ENCODE results near the gene PTPN9. TPM values are rescaled to one million over a fixed set of nuclear protein-coding genes. Genes with fewer than 3 reads are reported as not detected.

Gene PTPN9
- total RNA-seq (10 to 100 TPM; 19.8 to 21.6 TPM), total RNA-seq (34.9 to 48.0 reads per million in 2 donors)

DNA sequence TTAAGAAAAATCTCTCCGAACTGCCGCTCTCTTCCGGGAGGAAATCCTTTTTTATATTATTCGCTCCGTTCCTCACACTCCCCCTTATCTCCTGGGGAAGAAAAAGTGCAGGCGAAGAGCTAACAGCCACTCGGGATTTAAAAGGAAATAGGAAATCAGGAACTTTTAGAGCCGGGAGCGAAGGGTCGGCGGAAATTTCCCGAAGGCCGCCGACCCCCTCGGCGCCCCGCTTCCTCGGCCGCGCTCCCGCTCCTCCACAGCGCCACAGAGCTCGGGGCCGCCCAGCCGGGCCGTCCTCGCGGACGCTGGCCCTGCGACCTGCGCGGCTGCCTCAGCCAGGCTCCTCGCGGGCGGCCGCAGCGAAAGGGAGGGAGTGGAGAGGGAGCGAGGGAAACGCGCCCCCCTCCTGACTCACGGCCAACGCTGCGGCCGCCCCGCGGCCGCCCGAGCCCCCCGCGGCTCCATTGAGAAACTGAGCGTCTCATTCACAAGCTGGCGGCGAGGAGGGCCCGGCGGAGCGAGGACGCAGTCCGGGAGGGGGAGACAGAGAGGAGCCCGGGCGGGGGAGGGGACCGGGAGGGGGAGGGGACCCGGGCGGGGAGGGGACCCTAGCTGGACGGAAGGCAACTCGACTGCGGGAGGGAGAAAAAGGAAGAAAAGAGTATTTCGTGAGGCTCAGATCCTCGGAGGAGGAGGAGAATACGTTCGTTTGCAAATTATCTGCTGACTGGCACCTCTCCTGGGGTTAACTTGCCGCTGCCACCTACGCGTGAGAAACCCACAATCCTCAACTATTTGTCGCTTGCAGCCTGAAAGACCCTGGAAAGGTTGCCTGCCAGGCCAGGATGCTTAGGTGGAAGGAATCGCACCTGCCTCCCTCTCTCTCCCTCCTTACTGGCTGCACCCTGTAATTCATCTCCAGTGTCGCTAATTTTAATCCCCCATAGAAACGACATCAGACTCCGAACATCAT is at the start of gene PTPN9:
PTPN9 (minus strand) TSS at position 368 of the 973 bp plus-strand sequence. CDS start 539 bp downstream, outside the sequence.
- Mint-ChIP-seq H3K4me1 (peaks cover 21% of the 10 kb centered on the region), H3K27me3 (no peaks in the 10 kb centered on the region), H3K36me3 (ENCODE audit: low read depth) (no peaks in the 10 kb centered on the region), H3K4me3 (peak within 1 kb of the TSS; percentile 93), H3K27ac (peak within 1 kb of the TSS; percentile 93)
- DNase-seq (peak; percentile 57 to 63 (median 61)), ATAC-seq (peak; percentile 86)
- no peaks in the 10 kb centered on the region for H3K9me3 ChIP-seq (ENCODE audit: control insufficient read depth, low read length, poor library complexity, severe bottlenecking)

GRCh38 chr15:75625542-75626347 is 46.6 kb upstream of the PTPN9 start, which contains the start of gene SNUPN:
Gene SNUPN, minus strand, starts transcription at chr15:75625725. Its CDS starts 4,674 bp downstream, at chr15:75621051.
- Mint-ChIP-seq H3K4me1 (peaks cover 19% of the 10 kb centered on the region), H3K27ac (peak within 1 kb of the TSS; percentile 99), H3K27me3 (no peaks in the 10 kb centered on the region), H3K36me3 (ENCODE audit: low read depth) (no peaks in the 10 kb centered on the region), H3K4me3 (peak within 1 kb of the TSS; percentile 96)
- no peaks in the 10 kb centered on the region for H3K9me3 ChIP-seq (ENCODE audit: control insufficient read depth, low read length, poor library complexity, severe bottlenecking)
- ATAC-seq (peak; percentile 95), DNase-seq (peak; percentile 83 to 86 (median 84))

GRCh38 chr15:75622505-75622904 is 43.4 kb upstream of the PTPN9 start:
- Mint-ChIP-seq H3K36me3 (ENCODE audit: low read depth) (peaks cover under 1% of the 10 kb centered on the region), H3K4me3 (no peak overlapping the region)

DNA sequence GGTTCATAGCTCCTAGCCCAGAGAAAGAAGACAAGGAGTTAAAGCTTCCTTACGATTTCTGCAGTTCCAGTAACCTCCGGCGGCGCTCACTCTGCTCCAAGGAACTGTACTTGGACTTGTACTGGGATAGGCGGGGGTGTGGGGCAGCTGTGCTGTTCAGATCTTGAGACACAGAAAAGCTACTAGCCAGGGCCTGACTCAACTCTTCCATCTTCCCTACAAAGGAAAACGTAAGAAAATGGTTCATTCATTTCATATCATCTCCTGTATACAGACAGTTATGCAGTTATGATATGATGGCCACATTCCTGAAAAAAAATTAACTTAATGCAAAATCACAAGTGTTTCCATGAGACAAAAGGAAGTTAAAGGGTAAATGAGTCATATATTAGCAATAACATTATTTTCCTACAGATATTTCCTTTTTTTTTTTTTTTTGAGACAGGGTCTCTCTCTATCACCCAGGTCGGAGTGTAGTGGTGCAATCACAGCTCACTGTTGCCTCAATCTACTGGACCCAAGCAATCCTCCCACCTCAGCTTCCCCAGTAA is 41.8 kb upstream of the PTPN9 start:
- ATAC-seq (no peak), DNase-seq (no peak)
- no peaks in the 10 kb centered on the region for H3K9me3 ChIP-seq (ENCODE audit: control insufficient read depth, low read length, poor library complexity, severe bottlenecking)
- peaks cover 9% of the 10 kb centered on the region for H3K36me3 Mint-ChIP-seq (ENCODE audit: low read depth)
- H3K27ac Mint-ChIP-seq: peak overlapping the region; percentile 87
- H3K27me3 Mint-ChIP-seq: no peaks in the 10 kb centered on the region
- H3K4me1 Mint-ChIP-seq: peaks cover 28% of the 10 kb centered on the region
- H3K4me3 Mint-ChIP-seq: no peak overlapping the region

More at GRCh38 chr15:75622505-75622904, 43.4 kb upstream of the PTPN9 start:
- DNase-seq: no peak
- H3K9me3 ChIP-seq (ENCODE audit: control insufficient read depth, low read length, poor library complexity, severe bottlenecking): no peaks in the 10 kb centered on the region
- H3K27me3 Mint-ChIP-seq: no peaks in the 10 kb centered on the region
- peak overlapping the region; percentile 87 for H3K27ac Mint-ChIP-seq
- peaks cover 27% of the 10 kb centered on the region for H3K4me1 Mint-ChIP-seq
- no peak for ATAC-seq

DNA sequence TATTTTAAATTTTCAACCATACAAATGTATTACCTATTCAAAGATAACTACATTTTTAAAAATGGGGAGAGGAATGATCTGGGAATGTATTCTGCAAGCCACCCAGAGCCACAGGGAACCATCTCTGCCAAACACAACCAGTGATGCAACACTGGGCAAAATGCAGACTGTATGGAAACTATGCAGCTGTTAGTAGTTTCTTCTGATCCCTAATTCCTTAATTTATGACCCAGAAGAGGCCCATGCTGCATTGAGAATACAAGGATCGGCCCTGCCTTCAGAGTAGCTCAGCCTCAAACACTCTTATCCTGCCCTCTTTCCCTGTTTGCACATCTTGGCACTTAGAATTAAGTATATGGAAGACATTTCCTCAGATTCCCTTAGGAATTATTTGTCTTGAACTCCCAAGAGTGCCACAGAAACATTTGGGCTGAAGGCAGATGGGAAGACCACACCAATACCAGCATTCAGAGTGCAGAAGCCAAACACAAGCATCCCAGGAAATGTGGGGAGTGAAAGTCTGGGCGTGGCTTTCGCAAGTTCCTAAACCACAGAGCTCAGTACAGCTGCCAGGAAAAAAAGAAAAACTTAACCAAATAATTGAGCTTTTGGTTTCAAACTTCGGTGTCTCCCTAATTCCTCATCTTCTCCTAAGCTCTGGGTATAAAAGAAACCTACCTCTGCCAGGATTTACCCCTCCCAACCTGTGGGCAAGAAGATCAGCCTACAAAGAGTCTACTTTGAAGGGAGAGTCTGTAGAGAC is 41.1 kb upstream of the PTPN9 start:
- Mint-ChIP-seq H3K27ac (peak overlapping the region; percentile 87), H3K4me3 (no peak overlapping the region), H3K36me3 (ENCODE audit: low read depth) (peaks cover 12% of the 10 kb centered on the region), H3K4me1 (peaks cover 29% of the 10 kb centered on the region), H3K27me3 (no peaks in the 10 kb centered on the region)
- DNase-seq: no peak
- no peaks in the 10 kb centered on the region for H3K9me3 ChIP-seq (ENCODE audit: control insufficient read depth, low read length, poor library complexity, severe bottlenecking)
- ATAC-seq: no peak

- H3K27ac Mint-ChIP-seq: no peak overlapping the region
- peaks cover 18% of the 10 kb centered on the region for H3K36me3 Mint-ChIP-seq (ENCODE audit: low read depth)
- H3K4me1 Mint-ChIP-seq: peaks cover 29% of the 10 kb centered on the region
- H3K4me3 Mint-ChIP-seq: no peak overlapping the region
- ATAC-seq (no peak), DNase-seq (no peak)
- no peaks in the 10 kb centered on the region for H3K27me3 Mint-ChIP-seq
- no peaks in the 10 kb centered on the region for H3K9me3 ChIP-seq (ENCODE audit: control insufficient read depth, low read length, poor library complexity, severe bottlenecking)
Observed at GRCh38 chr15:75616766-75617165, 37.7 kb upstream of the PTPN9 start.

DNA sequence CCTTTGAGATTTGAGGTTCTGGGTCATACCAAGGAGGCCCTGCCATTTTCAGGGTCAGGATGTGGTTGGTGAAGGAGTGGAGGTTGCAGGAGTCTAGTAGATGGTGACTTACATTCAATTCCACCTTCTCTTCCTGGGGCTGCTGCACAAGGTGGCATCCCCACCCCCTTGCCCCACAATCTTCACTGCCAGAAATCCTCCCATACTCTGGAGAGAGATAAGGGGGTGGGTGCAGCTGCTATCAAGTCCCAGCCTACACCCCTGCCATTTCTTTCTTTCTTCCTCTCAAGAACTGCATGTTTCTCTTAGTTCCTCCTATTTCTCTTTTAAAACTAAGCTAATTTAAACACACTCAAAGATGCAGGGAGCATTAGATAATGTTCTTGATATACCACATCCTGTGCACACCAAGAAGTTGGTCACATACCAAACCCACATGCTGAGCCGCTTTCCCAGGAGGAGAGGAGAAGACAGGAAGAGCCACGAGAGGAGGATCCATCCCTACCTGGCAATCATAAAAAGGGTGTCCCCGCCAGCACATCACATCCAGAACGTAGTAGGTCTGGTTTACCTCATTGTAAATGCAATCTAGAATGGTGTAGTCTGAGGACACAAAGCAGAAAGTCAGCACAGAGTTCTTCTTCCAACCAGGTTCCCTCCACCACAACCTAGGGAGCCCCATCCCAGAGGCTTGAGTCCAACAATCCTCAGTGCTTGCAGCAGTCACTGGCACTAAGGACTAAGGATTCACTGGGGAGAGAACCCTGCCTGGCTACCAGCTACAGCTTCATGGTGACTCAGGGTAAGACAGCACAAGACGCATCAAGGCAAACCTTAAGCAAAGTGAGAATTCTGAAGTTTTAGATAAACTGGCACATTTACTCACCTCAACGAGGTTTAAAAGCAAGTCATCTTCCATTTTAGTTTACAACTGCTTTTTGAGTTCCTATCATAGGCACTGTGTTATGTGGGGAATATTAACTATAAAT is 27.9 kb upstream of the PTPN9 start:
- H3K27ac Mint-ChIP-seq: peak overlapping the region; percentile 85
- H3K27me3 Mint-ChIP-seq: no peaks in the 10 kb centered on the region
- DNase-seq (no peak), ATAC-seq (peak; percentile 83)
- peak overlapping the region; percentile 90 for H3K4me3 Mint-ChIP-seq
- H3K36me3 Mint-ChIP-seq (ENCODE audit: low read depth): peaks cover 10% of the 10 kb centered on the region
- peaks cover 36% of the 10 kb centered on the region for H3K4me1 Mint-ChIP-seq
- no peaks in the 10 kb centered on the region for H3K9me3 ChIP-seq (ENCODE audit: control insufficient read depth, low read length, poor library complexity, severe bottlenecking)

GRCh38 chr15:75606026-75606425 is 26.9 kb upstream of the PTPN9 start:
- H3K27ac Mint-ChIP-seq: peak overlapping the region; percentile 85
- no peak for ATAC-seq
- no peaks in the 10 kb centered on the region for H3K27me3 Mint-ChIP-seq
- DNase-seq: no peak
- H3K36me3 Mint-ChIP-seq (ENCODE audit: low read depth): peaks cover 10% of the 10 kb centered on the region
- H3K4me1 Mint-ChIP-seq: peaks cover 38% of the 10 kb centered on the region
- peak overlapping the region; percentile 90 for H3K4me3 Mint-ChIP-seq
- no peaks in the 10 kb centered on the region for H3K9me3 ChIP-seq (ENCODE audit: control insufficient read depth, low read length, poor library complexity, severe bottlenecking)

DNA sequence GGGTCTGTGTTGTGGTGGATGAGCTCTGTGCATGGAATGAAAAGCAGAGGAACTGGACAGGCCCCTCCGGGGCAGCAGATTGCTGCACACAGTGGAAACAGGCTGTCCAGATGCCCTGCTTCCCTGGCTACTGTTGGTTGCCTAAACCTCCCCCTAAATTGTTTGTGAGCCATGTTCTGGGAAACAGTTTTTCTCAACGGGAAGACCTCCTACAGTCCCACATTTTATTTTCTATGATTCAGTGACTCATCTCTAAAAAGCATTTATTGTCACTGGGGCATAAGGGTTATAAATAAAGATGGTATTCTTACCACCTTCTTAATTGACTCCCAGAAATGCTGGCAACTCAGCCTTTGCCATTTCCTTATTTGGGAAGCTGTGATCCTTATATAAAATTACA is 20.3 kb upstream of the PTPN9 start:
- H3K4me1 Mint-ChIP-seq: peaks cover 26% of the 10 kb centered on the region
- no peak for ATAC-seq
- H3K27me3 Mint-ChIP-seq: no peaks in the 10 kb centered on the region
- DNase-seq: no peak
- no peak overlapping the region for H3K4me3 Mint-ChIP-seq
- no peaks in the 10 kb centered on the region for H3K9me3 ChIP-seq (ENCODE audit: control insufficient read depth, low read length, poor library complexity, severe bottlenecking)
- peaks cover 15% of the 10 kb centered on the region for H3K36me3 Mint-ChIP-seq (ENCODE audit: low read depth)
- H3K27ac Mint-ChIP-seq: peak overlapping the region; percentile 85

DNA sequence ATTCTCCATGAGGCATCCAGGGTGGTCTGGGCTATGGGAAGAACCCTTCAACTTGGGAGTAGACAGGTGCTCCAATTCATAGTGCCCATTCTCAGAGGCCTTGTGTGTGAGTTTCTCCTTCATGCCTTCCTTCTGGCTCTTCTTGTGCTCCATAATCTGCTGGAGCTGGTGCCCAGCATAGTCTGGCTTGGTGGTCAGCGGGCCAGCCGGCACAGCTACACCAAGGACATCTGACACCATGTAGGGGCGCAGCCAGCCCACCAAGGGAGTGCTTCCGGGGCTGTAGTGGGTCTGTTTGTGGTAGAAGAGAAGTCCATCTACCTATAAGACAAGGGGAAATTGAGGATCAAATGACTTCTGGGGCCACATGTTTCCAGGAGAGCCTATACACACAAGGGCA is 19.2 kb upstream of the PTPN9 start:
- ATAC-seq (no peak), DNase-seq (no peak)
- H3K9me3 ChIP-seq (ENCODE audit: control insufficient read depth, low read length, poor library complexity, severe bottlenecking): no peaks in the 10 kb centered on the region
- Mint-ChIP-seq H3K4me1 (peaks cover 26% of the 10 kb centered on the region), H3K27me3 (no peaks in the 10 kb centered on the region), H3K4me3 (no peak overlapping the region), H3K27ac (peak overlapping the region; percentile 85), H3K36me3 (ENCODE audit: low read depth) (peaks cover 15% of the 10 kb centered on the region)

GRCh38 chr15:75597667-75598341 is 18.7 kb upstream of the PTPN9 start:
- Mint-ChIP-seq H3K4me3 (no peak overlapping the region), H3K27ac (peak overlapping the region; percentile 85), H3K4me1 (peaks cover 26% of the 10 kb centered on the region), H3K27me3 (no peaks in the 10 kb centered on the region), H3K36me3 (ENCODE audit: low read depth) (peaks cover 15% of the 10 kb centered on the region)
- peak in 1 of 3 donors; percentile 18 for DNase-seq
- no peaks in the 10 kb centered on the region for H3K9me3 ChIP-seq (ENCODE audit: control insufficient read depth, low read length, poor library complexity, severe bottlenecking)
- ATAC-seq: peak; percentile 62

All from T-helper 17 cell (primary cell).